Measurements from ENCODE around the gene OGFOD2.

- TF ChIP-seq THRAP3 (IDR thresholded peaks at IDR 0.05; ENCODE audit: borderline replicate concordance) (no peak), MAFK (IDR thresholded peaks at IDR 0.05; ENCODE audit: low read length) (no peak), EZH2 (IDR thresholded peaks at IDR 0.05; ENCODE audit: borderline replicate concordance, low read depth, low read length) (no peak), ZNF449 (CRISPR knock-in tag; IDR thresholded peaks at IDR 0.05) (no peak), CHD1 (IDR thresholded peaks at IDR 0.05; ENCODE audit: low read length) (no peak), NUFIP1 (IDR thresholded peaks at IDR 0.05; ENCODE audit: partially characterized antibody) (no peak), CUX1 (CRISPR knock-in tag; IDR thresholded peaks at IDR 0.05) (no peak)
- TF ChIP-seq, protein P1, sequence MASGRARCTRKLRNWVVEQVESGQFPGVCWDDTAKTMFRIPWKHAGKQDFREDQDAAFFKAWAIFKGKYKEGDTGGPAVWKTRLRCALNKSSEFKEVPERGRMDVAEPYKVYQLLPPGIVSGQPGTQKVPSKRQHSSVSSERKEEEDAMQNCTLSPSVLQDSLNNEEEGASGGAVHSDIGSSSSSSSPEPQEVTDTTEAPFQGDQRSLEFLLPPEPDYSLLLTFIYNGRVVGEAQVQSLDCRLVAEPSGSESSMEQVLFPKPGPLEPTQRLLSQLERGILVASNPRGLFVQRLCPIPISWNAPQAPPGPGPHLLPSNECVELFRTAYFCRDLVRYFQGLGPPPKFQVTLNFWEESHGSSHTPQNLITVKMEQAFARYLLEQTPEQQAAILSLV (tag; IDR thresholded peaks at IDR 0.05): no peak
Observed at GRCh38 chr12:122927756-122928403, 47.2 kb upstream of the OGFOD2 start.

Data from K562 (cell line).